K562 (cell line): Measurements from ENCODE around the gene CNKSR2.

Experiments used
- CBX5 ChIP-seq: IDR thresholded peaks from 2 replicates; pipeline ENCODE4 v1.6.1; 2014; ENCODE audit warnings: low read depth, borderline replicate concordance
- MXD1 ChIP-seq: fragments of 250-450 bp; sonication (Bioruptor Pico); IDR thresholded peaks from 2 replicates; pipeline ENCODE4 v1.8.0; 2021; ENCODE audit warnings: borderline replicate concordance, mild to moderate bottlenecking, moderate library complexity; ENCODE audit not compliant: poor library complexity, severe bottlenecking
- NCOA2 ChIP-seq, 2 experiments: fragments of 450-650 bp; IDR thresholded peaks; 2 replicates each; pipeline ENCODE4 v1.6.1; 2018; ENCODE audit warnings: mild to moderate bottlenecking in 2 of 2, moderate library complexity in 1 of 2; ENCODE audit not compliant: partially characterized antibody in 2 of 2
- PHF8 ChIP-seq: fragments of 200-600 bp; sonication (generic); IDR thresholded peaks from 2 replicates; pipeline ENCODE4 v1.6.1; 2012; ENCODE audit warnings: mixed run types, mild to moderate bottlenecking, inconsistent platforms, low read length, moderate library complexity, borderline replicate concordance
- POLR2A ChIP-seq: fragments of 450-650 bp; conservative IDR thresholded peaks from 2 replicates; pipeline ENCODE4 v1.6.1; 2016
- POLR2H ChIP-seq: IDR thresholded peaks from 2 replicates; pipeline ENCODE4 v1.6.1; 2016; ENCODE audit warnings: missing genetic modification characterization, low read depth, mild to moderate bottlenecking, control low read depth, missing compliant biosample characterization, moderate library complexity
- TAF1 ChIP-seq: IDR thresholded peaks from 2 replicates; pipeline ENCODE4 v1.6.1; 2011; ENCODE audit warnings: mild to moderate bottlenecking, low read length, moderate library complexity; ENCODE audit not compliant: insufficient read depth, control insufficient read depth, severe bottlenecking; ENCODE audit errors: extremely low read depth
- TBP ChIP-seq: optimal IDR thresholded peaks from 2 replicates; pipeline ENCODE3; 2011; ENCODE audit warnings: low read depth, low read length, improper control_type of control experiment
- ZNF232 ChIP-seq: sonication (generic); formaldehyde crosslinking; IDR thresholded peaks from 2 replicates; pipeline ENCODE4 v1.8.0; 2022; ENCODE audit warnings: mild to moderate bottlenecking, missing genetic modification reagents
- ZNF780A ChIP-seq: fragments of 250-450 bp; sonication (Bioruptor Pico); IDR thresholded peaks from 2 replicates; pipeline ENCODE4 v1.5.0; 2021; ENCODE audit warnings: mild to moderate bottlenecking
- TF ChIP-seq, protein P1 (sequence below): sonication (generic); formaldehyde crosslinking; IDR thresholded peaks from 2 replicates; pipeline ENCODE4 v1.8.1; 2023; ENCODE audit warnings: mild to moderate bottlenecking, missing genetic modification reagents
- TF ChIP-seq, protein P2 (sequence below): sonication (generic); formaldehyde crosslinking; IDR thresholded peaks from 2 replicates; pipeline ENCODE4 v1.8.0; 2023; ENCODE audit warnings: mild to moderate bottlenecking, missing genetic modification reagents
- TF ChIP-seq, protein P3 (sequence below), 2 experiments: fragments of 450-650 bp; formaldehyde crosslinking in 1 of 2; IDR thresholded peaks; 2 replicates each; pipeline versions ENCODE4 v1.4.0 to v1.6.1; 2014 to 2020; ENCODE audit warnings: mild to moderate bottlenecking in 2 of 2, borderline replicate concordance in 1 of 2, low read depth in 1 of 2
- TF ChIP-seq, protein P4 (sequence below), 3 experiments: IDR thresholded peaks in 2 of 3; conservative IDR thresholded peaks in 1 of 3; 2 replicates each; pipeline ENCODE4 v1.5.1; 2011 to 2012; ENCODE audit warnings: low read length in 3 of 3, mild to moderate bottlenecking in 3 of 3, control low read depth in 2 of 3, improper control_type of control experiment in 1 of 3, inconsistent platforms in 1 of 3, low read depth in 1 of 3, mixed read lengths in 1 of 3, moderate library complexity in 1 of 3; ENCODE audit not compliant: insufficient read depth in 2 of 3

DNA sequence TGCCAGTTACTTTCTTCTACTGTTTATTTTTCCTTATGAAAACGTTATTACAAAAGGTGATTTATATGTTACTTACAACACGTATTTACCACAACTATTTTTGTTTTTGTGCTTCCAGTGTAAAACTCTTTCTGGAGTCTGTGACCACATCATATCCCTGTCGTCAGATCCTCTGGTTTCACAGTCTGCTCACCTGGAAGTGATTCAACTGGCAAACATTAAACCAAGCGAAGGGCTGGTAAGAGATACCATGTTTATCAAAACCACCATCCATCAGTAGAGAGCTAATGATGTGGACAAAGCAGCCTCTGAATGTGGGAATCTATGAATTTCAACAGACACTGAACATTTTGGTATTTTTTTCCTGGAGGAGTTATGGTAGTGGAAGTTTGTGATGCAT, 116.1 kb downstream of the CNKSR2 start:
- TF ChIP-seq, protein P1, sequence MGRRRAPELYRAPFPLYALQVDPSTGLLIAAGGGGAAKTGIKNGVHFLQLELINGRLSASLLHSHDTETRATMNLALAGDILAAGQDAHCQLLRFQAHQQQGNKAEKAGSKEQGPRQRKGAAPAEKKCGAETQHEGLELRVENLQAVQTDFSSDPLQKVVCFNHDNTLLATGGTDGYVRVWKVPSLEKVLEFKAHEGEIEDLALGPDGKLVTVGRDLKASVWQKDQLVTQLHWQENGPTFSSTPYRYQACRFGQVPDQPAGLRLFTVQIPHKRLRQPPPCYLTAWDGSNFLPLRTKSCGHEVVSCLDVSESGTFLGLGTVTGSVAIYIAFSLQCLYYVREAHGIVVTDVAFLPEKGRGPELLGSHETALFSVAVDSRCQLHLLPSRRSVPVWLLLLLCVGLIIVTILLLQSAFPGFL (CRISPR knock-in tag), result no peak
- TF ChIP-seq ZNF232 (CRISPR knock-in tag) (no peak), PHF8 (no peak), TAF1 (no peak), NCOA2 (IDR thresholded peaks at IDR 0.05; ENCODE audit: partially characterized antibody in 2 of 2) (no peak), CBX5 (no peak), ZNF780A (CRISPR knock-in tag) (no peak), MXD1 (CRISPR knock-in tag) (no peak), POLR2H (tag) (no peak), POLR2A (no peak), TBP (no peak)
- TF ChIP-seq, protein P2, sequence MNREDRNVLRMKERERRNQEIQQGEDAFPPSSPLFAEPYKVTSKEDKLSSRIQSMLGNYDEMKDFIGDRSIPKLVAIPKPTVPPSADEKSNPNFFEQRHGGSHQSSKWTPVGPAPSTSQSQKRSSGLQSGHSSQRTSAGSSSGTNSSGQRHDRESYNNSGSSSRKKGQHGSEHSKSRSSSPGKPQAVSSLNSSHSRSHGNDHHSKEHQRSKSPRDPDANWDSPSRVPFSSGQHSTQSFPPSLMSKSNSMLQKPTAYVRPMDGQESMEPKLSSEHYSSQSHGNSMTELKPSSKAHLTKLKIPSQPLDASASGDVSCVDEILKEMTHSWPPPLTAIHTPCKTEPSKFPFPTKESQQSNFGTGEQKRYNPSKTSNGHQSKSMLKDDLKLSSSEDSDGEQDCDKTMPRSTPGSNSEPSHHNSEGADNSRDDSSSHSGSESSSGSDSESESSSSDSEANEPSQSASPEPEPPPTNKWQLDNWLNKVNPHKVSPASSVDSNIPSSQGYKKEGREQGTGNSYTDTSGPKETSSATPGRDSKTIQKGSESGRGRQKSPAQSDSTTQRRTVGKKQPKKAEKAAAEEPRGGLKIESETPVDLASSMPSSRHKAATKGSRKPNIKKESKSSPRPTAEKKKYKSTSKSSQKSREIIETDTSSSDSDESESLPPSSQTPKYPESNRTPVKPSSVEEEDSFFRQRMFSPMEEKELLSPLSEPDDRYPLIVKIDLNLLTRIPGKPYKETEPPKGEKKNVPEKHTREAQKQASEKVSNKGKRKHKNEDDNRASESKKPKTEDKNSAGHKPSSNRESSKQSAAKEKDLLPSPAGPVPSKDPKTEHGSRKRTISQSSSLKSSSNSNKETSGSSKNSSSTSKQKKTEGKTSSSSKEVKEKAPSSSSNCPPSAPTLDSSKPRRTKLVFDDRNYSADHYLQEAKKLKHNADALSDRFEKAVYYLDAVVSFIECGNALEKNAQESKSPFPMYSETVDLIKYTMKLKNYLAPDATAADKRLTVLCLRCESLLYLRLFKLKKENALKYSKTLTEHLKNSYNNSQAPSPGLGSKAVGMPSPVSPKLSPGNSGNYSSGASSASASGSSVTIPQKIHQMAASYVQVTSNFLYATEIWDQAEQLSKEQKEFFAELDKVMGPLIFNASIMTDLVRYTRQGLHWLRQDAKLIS (CRISPR knock-in tag), result no peak
- TF ChIP-seq, protein P3, sequence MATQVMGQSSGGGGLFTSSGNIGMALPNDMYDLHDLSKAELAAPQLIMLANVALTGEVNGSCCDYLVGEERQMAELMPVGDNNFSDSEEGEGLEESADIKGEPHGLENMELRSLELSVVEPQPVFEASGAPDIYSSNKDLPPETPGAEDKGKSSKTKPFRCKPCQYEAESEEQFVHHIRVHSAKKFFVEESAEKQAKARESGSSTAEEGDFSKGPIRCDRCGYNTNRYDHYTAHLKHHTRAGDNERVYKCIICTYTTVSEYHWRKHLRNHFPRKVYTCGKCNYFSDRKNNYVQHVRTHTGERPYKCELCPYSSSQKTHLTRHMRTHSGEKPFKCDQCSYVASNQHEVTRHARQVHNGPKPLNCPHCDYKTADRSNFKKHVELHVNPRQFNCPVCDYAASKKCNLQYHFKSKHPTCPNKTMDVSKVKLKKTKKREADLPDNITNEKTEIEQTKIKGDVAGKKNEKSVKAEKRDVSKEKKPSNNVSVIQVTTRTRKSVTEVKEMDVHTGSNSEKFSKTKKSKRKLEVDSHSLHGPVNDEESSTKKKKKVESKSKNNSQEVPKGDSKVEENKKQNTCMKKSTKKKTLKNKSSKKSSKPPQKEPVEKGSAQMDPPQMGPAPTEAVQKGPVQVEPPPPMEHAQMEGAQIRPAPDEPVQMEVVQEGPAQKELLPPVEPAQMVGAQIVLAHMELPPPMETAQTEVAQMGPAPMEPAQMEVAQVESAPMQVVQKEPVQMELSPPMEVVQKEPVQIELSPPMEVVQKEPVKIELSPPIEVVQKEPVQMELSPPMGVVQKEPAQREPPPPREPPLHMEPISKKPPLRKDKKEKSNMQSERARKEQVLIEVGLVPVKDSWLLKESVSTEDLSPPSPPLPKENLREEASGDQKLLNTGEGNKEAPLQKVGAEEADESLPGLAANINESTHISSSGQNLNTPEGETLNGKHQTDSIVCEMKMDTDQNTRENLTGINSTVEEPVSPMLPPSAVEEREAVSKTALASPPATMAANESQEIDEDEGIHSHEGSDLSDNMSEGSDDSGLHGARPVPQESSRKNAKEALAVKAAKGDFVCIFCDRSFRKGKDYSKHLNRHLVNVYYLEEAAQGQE (IDR thresholded peaks at IDR 0.05; ENCODE audit: borderline replicate concordance), result no peak
- TF ChIP-seq, protein P3 (CRISPR knock-in tag; IDR thresholded peaks at IDR 0.05; ENCODE audit: low read depth), result no peak
- TF ChIP-seq, protein P4, sequence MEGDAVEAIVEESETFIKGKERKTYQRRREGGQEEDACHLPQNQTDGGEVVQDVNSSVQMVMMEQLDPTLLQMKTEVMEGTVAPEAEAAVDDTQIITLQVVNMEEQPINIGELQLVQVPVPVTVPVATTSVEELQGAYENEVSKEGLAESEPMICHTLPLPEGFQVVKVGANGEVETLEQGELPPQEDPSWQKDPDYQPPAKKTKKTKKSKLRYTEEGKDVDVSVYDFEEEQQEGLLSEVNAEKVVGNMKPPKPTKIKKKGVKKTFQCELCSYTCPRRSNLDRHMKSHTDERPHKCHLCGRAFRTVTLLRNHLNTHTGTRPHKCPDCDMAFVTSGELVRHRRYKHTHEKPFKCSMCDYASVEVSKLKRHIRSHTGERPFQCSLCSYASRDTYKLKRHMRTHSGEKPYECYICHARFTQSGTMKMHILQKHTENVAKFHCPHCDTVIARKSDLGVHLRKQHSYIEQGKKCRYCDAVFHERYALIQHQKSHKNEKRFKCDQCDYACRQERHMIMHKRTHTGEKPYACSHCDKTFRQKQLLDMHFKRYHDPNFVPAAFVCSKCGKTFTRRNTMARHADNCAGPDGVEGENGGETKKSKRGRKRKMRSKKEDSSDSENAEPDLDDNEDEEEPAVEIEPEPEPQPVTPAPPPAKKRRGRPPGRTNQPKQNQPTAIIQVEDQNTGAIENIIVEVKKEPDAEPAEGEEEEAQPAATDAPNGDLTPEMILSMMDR (IDR thresholded peaks at IDR 0.05 in 2 of 3, conservative IDR thresholded peaks at IDR 0.05 in 1 of 3; ENCODE audit: insufficient read depth in 2 of 3, low read depth in 1 of 3, low read length in 3 of 3), result no peak
